MM.1S (cell line): Measurements from ENCODE around the gene STX1A.

Experiments used
- CTCF ChIP-seq: fragments of 300-600 bp; sonication (generic); IDR thresholded peaks from 2 replicates; pipeline ENCODE4 v1.5.1; 2016; ENCODE audit warnings: antibody characterized with exemption, low read length, mixed read lengths
- EZH2phosphoT487 ChIP-seq: fragments of 300-600 bp; sonication (generic); IDR thresholded peaks from 2 replicates; pipeline ENCODE4 v1.6.1; 2018; ENCODE audit warnings: antibody characterized with exemption, low read length

GRCh38 chr7:73728551-73728950, 9.1 kb upstream of the STX1A start:
- TF ChIP-seq CTCF, result no peak
- no peak for TF ChIP-seq EZH2phosphoT487
